ENCODE measurements around the gene RAX2. TPM values are rescaled to one million over a fixed set of nuclear protein-coding genes. Genes with fewer than 3 reads are reported as not detected.
"Not testable (repeated sequence)": the region's sequence is repeated elsewhere in the genome, so short reads cannot be mapped to it uniquely, and the experiment has no call there.

The RAX2 gene
- total and polyA plus RNA-seq, 2 donors (not counting 3 experiments of a cell fraction or from before 2014, with no cell fraction given), result not detected

- H2AFZ ChIP-seq (ENCODE audit: low read depth, low read length), result no peak overlapping the region
- H3K4me3 ChIP-seq (replicated peaks in 1 of 3; ENCODE audit: insufficient read depth in 1 of 3, low read depth in 1 of 3, low read length in 3 of 3), result no peak overlapping the region
- dilution Hi-C loops (cut with MboI; ENCODE audit: extremely low pct_ligation_motif_present, low sequenced_read_pairs) (no loop called here), intact Hi-C loops (cut with micrococcal nuclease) (no loop called here)
- DNase-seq (ENCODE audit: low read depth, low spot score) (no peak), FAIRE-seq (no peak)
- no peaks in the 10 kb centered on the region for H4K20me1 ChIP-seq (replicated peaks; ENCODE audit: control insufficient read depth, extremely low read depth, insufficient read depth, low read length)
- ChIA-PET CTCF (interaction anchor here (3.6 kb wide), 1 partner anchor 63 kb away, joined by 19 read pairs; no protein-coding TSS in a partner anchor), POLR2A (no interaction called here)
- H3K9ac ChIP-seq (replicated peaks; ENCODE audit: extremely low read depth, insufficient read depth, low read length), result no peak overlapping the region
- H3K4me2 ChIP-seq (ENCODE audit: insufficient read depth, low read length), result no peak overlapping the region
- no peak overlapping the region for H3K27ac ChIP-seq (ENCODE audit: insufficient read depth, low read depth, low read length)
- H3K9me1 ChIP-seq (replicated peaks; ENCODE audit: control insufficient read depth, extremely low read depth, insufficient read depth, low read length), result no peaks in the 10 kb centered on the region
- peaks cover 23% of the 10 kb centered on the region for H3K79me2 ChIP-seq (ENCODE audit: control insufficient read depth, insufficient read depth, low read length)
- TF ChIP-seq MAX (IDR thresholded peaks at IDR 0.05; ENCODE audit: insufficient read depth, insufficient read length) (no peak), GATA2 (IDR thresholded peaks at IDR 0.05; ENCODE audit: insufficient read depth, insufficient read length, low read depth, low read length) (no peak), POLR2AphosphoS5 (IDR thresholded peaks at IDR 0.05; ENCODE audit: insufficient read depth, low read depth, low read length) (no peak), CTCF (IDR thresholded peaks at IDR 0.05; ENCODE audit: extremely low read depth in 1 of 2, insufficient read depth in 1 of 2, low read depth in 1 of 2, low read length in 2 of 2) (no peak)
- no peaks in the 10 kb centered on the region for H3K27me3 ChIP-seq (ENCODE audit: control insufficient read depth in 2 of 2, insufficient read depth in 2 of 2, low read length in 2 of 2)
- peaks cover 0 to 3% of the 10 kb centered on the region in 2 experiments for H3K36me3 ChIP-seq (ENCODE audit: control insufficient read depth in 2 of 2, extremely low read depth in 1 of 2, insufficient read depth in 2 of 2, low read length in 2 of 2)
- no peaks in the 10 kb centered on the region for H3K9me3 ChIP-seq (replicated peaks; ENCODE audit: control insufficient read depth, insufficient read depth, low read length)
- BruUV-seq (replicated peaks), result no TSS peak
- H3K4me1 ChIP-seq (ENCODE audit: control insufficient read depth, extremely low read depth, insufficient read depth, low read length), result peaks cover 7% of the 10 kb centered on the region
Measured at GRCh38 chr19:3759482-3760254, 12.4 kb downstream of the RAX2 start.

GRCh38 chr19:3758297-3758696 lies 13.7 kb downstream of the RAX2 start:
- H3K4me2 ChIP-seq (ENCODE audit: insufficient read depth, low read length); H2AFZ ChIP-seq (ENCODE audit: low read depth, low read length); FAIRE-seq; CTCF ChIA-PET; H4K20me1 ChIP-seq (replicated peaks; ENCODE audit: control insufficient read depth, extremely low read depth, insufficient read depth, low read length); dilution Hi-C loops (cut with MboI; ENCODE audit: extremely low pct_ligation_motif_present, low sequenced_read_pairs); H3K27ac ChIP-seq (ENCODE audit: insufficient read depth, low read depth, low read length); H3K9me3 ChIP-seq (replicated peaks; ENCODE audit: control insufficient read depth, insufficient read depth, low read length); POLR2A ChIA-PET; H3K9ac ChIP-seq (replicated peaks; ENCODE audit: extremely low read depth, insufficient read depth, low read length); H3K36me3 ChIP-seq (ENCODE audit: control insufficient read depth in 2 of 2, extremely low read depth in 1 of 2, insufficient read depth in 2 of 2, low read length in 2 of 2); H3K9me1 ChIP-seq (replicated peaks; ENCODE audit: control insufficient read depth, extremely low read depth, insufficient read depth, low read length); DNase-seq (ENCODE audit: low read depth, low spot score); H3K4me1 ChIP-seq (ENCODE audit: control insufficient read depth, extremely low read depth, insufficient read depth, low read length); H3K4me3 ChIP-seq (replicated peaks in 1 of 3; ENCODE audit: insufficient read depth in 1 of 3, low read depth in 1 of 3, low read length in 3 of 3); H3K27me3 ChIP-seq (ENCODE audit: control insufficient read depth in 2 of 2, insufficient read depth in 2 of 2, low read length in 2 of 2); BruUV-seq (replicated peaks); intact Hi-C loops (cut with micrococcal nuclease): not testable (repeated sequence)
- H3K79me2 ChIP-seq (ENCODE audit: control insufficient read depth, insufficient read depth, low read length), result peaks cover 22% of the 10 kb centered on the region

GRCh38 chr19:3757705-3758104 lies 14.3 kb downstream of the RAX2 start:
- H4K20me1 ChIP-seq (replicated peaks; ENCODE audit: control insufficient read depth, extremely low read depth, insufficient read depth, low read length); H3K36me3 ChIP-seq (ENCODE audit: control insufficient read depth in 2 of 2, extremely low read depth in 1 of 2, insufficient read depth in 2 of 2, low read length in 2 of 2); H3K27ac ChIP-seq (ENCODE audit: insufficient read depth, low read depth, low read length); H3K9me3 ChIP-seq (replicated peaks; ENCODE audit: control insufficient read depth, insufficient read depth, low read length); BruUV-seq (replicated peaks); H3K9ac ChIP-seq (replicated peaks; ENCODE audit: extremely low read depth, insufficient read depth, low read length); DNase-seq (ENCODE audit: low read depth, low spot score); H3K4me1 ChIP-seq (ENCODE audit: control insufficient read depth, extremely low read depth, insufficient read depth, low read length); FAIRE-seq; H3K4me3 ChIP-seq (replicated peaks in 1 of 3; ENCODE audit: insufficient read depth in 1 of 3, low read depth in 1 of 3, low read length in 3 of 3); intact Hi-C loops (cut with micrococcal nuclease); H2AFZ ChIP-seq (ENCODE audit: low read depth, low read length); H3K27me3 ChIP-seq (ENCODE audit: control insufficient read depth in 2 of 2, insufficient read depth in 2 of 2, low read length in 2 of 2); H3K4me2 ChIP-seq (ENCODE audit: insufficient read depth, low read length); POLR2A ChIA-PET; H3K9me1 ChIP-seq (replicated peaks; ENCODE audit: control insufficient read depth, extremely low read depth, insufficient read depth, low read length); dilution Hi-C loops (cut with MboI; ENCODE audit: extremely low pct_ligation_motif_present, low sequenced_read_pairs): not testable (repeated sequence)
- CTCF ChIA-PET, result interaction anchor here (0.7 kb wide), 1 partner anchor 11 kb away, joined by 4 read pairs; no protein-coding TSS in a partner anchor
- peaks cover 19% of the 10 kb centered on the region for H3K79me2 ChIP-seq (ENCODE audit: control insufficient read depth, insufficient read depth, low read length)
